Posterior cingulate gyrus (tissue), 11 donors: ENCODE results near the gene PLPP3.

Experiments
- DNase-seq, 10 donors: peaks; one replicate each; pipeline versions ENCODE4 v3.0.0 to v3.0.0-alpha.2; 2020 to 2021; ENCODE audit warnings: mixed read lengths in 3 of 10
- intact Hi-C: fragments of 100-400 bp; cut with DNase I; formaldehyde crosslinking; loops from one replicate; pipeline ENCODE4 v1.15.1; 2023

PLPP3 gene

GRCh38 chr1:56550859-56551188, 28.5 kb downstream of the PLPP3 start:
- intact Hi-C loops: no loop called here
- no peak for DNase-seq

- DNase-seq: no peak
- intact Hi-C loops: no loop called here
Measured at GRCh38 chr1:56550138-56550858, 29.1 kb downstream of the PLPP3 start.

- DNase-seq: no peak
- intact Hi-C loops: no loop called here
Measured at GRCh38 chr1:56548571-56548970, 30.8 kb downstream of the PLPP3 start.

GRCh38 chr1:56547977-56548376, 31.4 kb downstream of the PLPP3 start:
- peak in 1 of 10 donors; percentile 33 for DNase-seq

GRCh38 chr1:56547473-56547872, 31.9 kb downstream of the PLPP3 start:
- DNase-seq: no peak
- intact Hi-C loops: no loop called here

More at GRCh38 chr1:56547977-56548376, 31.4 kb downstream of the PLPP3 start:
- intact Hi-C loops: no loop called here

GRCh38 chr1:56545711-56546110, 33.7 kb downstream of the PLPP3 start:
- intact Hi-C loops: no loop called here

GRCh38 chr1:56543783-56544612, 35.4 kb downstream of the PLPP3 start:
- intact Hi-C loops: no loop called here
- no peak for DNase-seq

More at GRCh38 chr1:56545711-56546110, 33.7 kb downstream of the PLPP3 start:
- DNase-seq: no peak

GRCh38 chr1:56542651-56543050, 36.7 kb downstream of the PLPP3 start:
- intact Hi-C loops: no loop called here
- no peak for DNase-seq

GRCh38 chr1:56541408-56541807, 38.0 kb downstream of the PLPP3 start:
- no peak for DNase-seq
- intact Hi-C loops: no loop called here

- intact Hi-C loops: no loop called here
- no peak for DNase-seq
Measured at GRCh38 chr1:56540467-56540866, 38.9 kb downstream of the PLPP3 start.

- intact Hi-C loops: no loop called here
- no peak for DNase-seq
Measured at GRCh38 chr1:56539520-56539931, 39.8 kb downstream of the PLPP3 start.

- DNase-seq: no peak
- intact Hi-C loops: no loop called here
Measured at GRCh38 chr1:56538532-56538931, 40.8 kb downstream of the PLPP3 start.

GRCh38 chr1:56537660-56538059, 41.7 kb downstream of the PLPP3 start:
- intact Hi-C loops: no loop called here
- DNase-seq: no peak

- DNase-seq: no peak
- intact Hi-C loops: no loop called here
Measured at GRCh38 chr1:56535939-56536338, 43.4 kb downstream of the PLPP3 start.

- intact Hi-C loops: no loop called here
- no peak for DNase-seq
Measured at GRCh38 chr1:56535362-56535761, 44.0 kb downstream of the PLPP3 start.

- no peak for DNase-seq
- intact Hi-C loops: no loop called here
Measured at GRCh38 chr1:56534130-56534651, 45.2 kb downstream of the PLPP3 start.

- intact Hi-C loops: no loop called here
Measured at GRCh38 chr1:56533621-56534020, 45.7 kb downstream of the PLPP3 start.

GRCh38 chr1:56533197-56533596, 46.2 kb downstream of the PLPP3 start:
- intact Hi-C loops: no loop called here
- no peak for DNase-seq

More at GRCh38 chr1:56533621-56534020, 45.7 kb downstream of the PLPP3 start:
- DNase-seq: no peak

GRCh38 chr1:56532350-56532683, 47.0 kb downstream of the PLPP3 start:
- intact Hi-C loops: no loop called here

GRCh38 chr1:56531624-56532349, 47.6 kb downstream of the PLPP3 start:
- no peak for DNase-seq
- intact Hi-C loops: no loop called here

More at GRCh38 chr1:56532350-56532683, 47.0 kb downstream of the PLPP3 start:
- no peak for DNase-seq

- no peak for DNase-seq
- intact Hi-C loops: no loop called here
Measured at GRCh38 chr1:56529801-56530200, 49.6 kb downstream of the PLPP3 start.
